A673 (cell line): Measurements from ENCODE around the gene OR6K2. TPM values are rescaled to one million over a fixed set of nuclear protein-coding genes. Genes with fewer than 3 reads are reported as not detected.

Source experiments
- BruUV-seq: library from RNA; stranded (reverse); fragments of 400-500 nt; replicated peaks from 2 replicates; lab custom pipeline; 2021; lab: Mats Ljungman, UMichigan
- CTCF ChIA-PET: fragments of 300-600 bp; sonication (Branson Sonifier 250); formaldehyde crosslinking; loops from one replicate; lab custom pipeline; 2022; ENCODE audit warnings: antibody characterized with exemption; lab: Charles Lee
- POLR2A ChIA-PET: fragments of 300-600 bp; sonication (Branson Sonifier 250); formaldehyde crosslinking; loops from one replicate; lab custom pipeline; 2022; ENCODE audit warnings: antibody characterized with exemption; ENCODE audit not compliant: low non-redundant PET; lab: Charles Lee
- DNase-seq: peaks from one replicate; pipeline ENCODE4 v3.0.0-alpha.2; 2015; ENCODE audit warnings: low spot score
- H3K27ac ChIP-seq: fragments of 200-600 bp; sonication (generic); 2 replicates; pipeline ENCODE4 v1.5.1; 2016; ENCODE audit warnings: mixed run types, low read depth, mild to moderate bottlenecking, mixed read lengths, antibody characterized with exemption, low read length; ENCODE audit not compliant: poor library complexity, severe bottlenecking
- H3K27me3 ChIP-seq: fragments of 200-600 bp; sonication (generic); replicated peaks from 2 replicates; pipeline ENCODE4 v1.6.1; 2017; ENCODE audit warnings: mixed run types, low read depth, mild to moderate bottlenecking, mixed read lengths, antibody characterized with exemption, low read length; ENCODE audit not compliant: insufficient read depth, poor library complexity
- H3K36me3 ChIP-seq: fragments of 200-600 bp; sonication (generic); 2 replicates; pipeline ENCODE4 v1.6.1; 2016; ENCODE audit warnings: mixed run types, mild to moderate bottlenecking, mixed read lengths, antibody characterized with exemption, low read length; ENCODE audit not compliant: insufficient read depth, poor library complexity, severe bottlenecking
- H3K4me1 ChIP-seq: fragments of 200-600 bp; sonication (generic); 2 replicates; pipeline ENCODE4 v1.6.1; 2017; ENCODE audit warnings: mixed run types, mild to moderate bottlenecking, mixed read lengths, antibody characterized with exemption, low read length; ENCODE audit not compliant: insufficient read depth, poor library complexity, severe bottlenecking
- H3K4me3 ChIP-seq: fragments of 200-600 bp; sonication (generic); 2 replicates; pipeline ENCODE4 v1.5.1; 2016; ENCODE audit warnings: low read depth, mixed run types, mild to moderate bottlenecking, mixed read lengths, low read length; ENCODE audit not compliant: poor library complexity, severe bottlenecking
- H3K9me3 ChIP-seq: fragments of 200-600 bp; sonication (generic); 2 replicates; pipeline ENCODE4 v1.6.1; 2016; ENCODE audit warnings: mixed run types, low read depth, mild to moderate bottlenecking, mixed read lengths, antibody characterized with exemption, low read length; ENCODE audit not compliant: poor library complexity, severe bottlenecking
- EZH2 ChIP-seq: fragments of 200-600 bp; sonication (generic); IDR thresholded peaks from 2 replicates; pipeline ENCODE4 v1.6.1; 2017; ENCODE audit warnings: borderline replicate concordance, low read depth, mild to moderate bottlenecking, mixed read lengths, antibody characterized with exemption, low read length; ENCODE audit not compliant: poor library complexity, severe bottlenecking
- intact Hi-C: fragments of 100-400 bp; cut with micrococcal nuclease; formaldehyde crosslinking; loops from one replicate; pipeline ENCODE4 v1.10.0; 2022; ENCODE audit not compliant: unreplicated experiment
- total RNA-seq: library from RNA; stranded (reverse); gene quantifications from 2 replicates; pipeline ENCODE4 v1.2.3, GENCODE V29; 2021
- TF ChIP-seq, protein P1 (sequence below): fragments of 300-800, 200-600 bp; sonication (generic); conservative IDR thresholded peaks from 2 replicates; pipeline ENCODE4 v1.5.1; 2017; ENCODE audit warnings: low read depth, mild to moderate bottlenecking, antibody characterized with exemption, low read length, moderate library complexity, mixed read lengths

The OR6K2 gene
- total RNA-seq, 1 experiment from 2014 or later = not detected

DNA sequence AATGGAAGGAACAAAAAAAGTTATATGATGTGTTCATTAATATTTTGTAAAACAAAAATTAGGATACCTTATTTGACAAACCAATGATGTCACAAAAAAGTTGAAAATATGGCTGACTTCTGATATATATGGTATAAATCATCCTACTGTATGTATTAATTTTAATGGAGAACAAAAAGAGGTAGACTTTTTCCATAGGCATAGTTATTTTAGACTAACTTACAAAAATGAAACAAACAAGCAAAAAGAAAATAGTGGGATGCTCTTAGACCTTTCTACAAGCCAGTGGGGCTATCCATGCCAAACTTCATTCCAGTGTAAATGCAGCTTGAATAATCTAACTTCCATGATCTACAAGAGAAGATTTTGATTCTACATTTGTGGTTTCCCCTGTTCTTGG lies 13.4 kb downstream of the OR6K2 start:
- Histone ChIP-seq H3K27ac (no peak overlapping the region), H3K4me1 (no peaks in the 10 kb centered on the region), H3K36me3 (no peaks in the 10 kb centered on the region), H3K27me3 (peaks cover 22% of the 10 kb centered on the region), H3K9me3 (no peaks in the 10 kb centered on the region), H3K4me3 (no peak overlapping the region)
- BruUV-seq = no TSS peak
- no peak for DNase-seq
- POLR2A ChIA-PET = no interaction called here
- intact Hi-C loops = no loop called here
- CTCF ChIA-PET = no interaction called here
- TF ChIP-seq, protein P1, sequence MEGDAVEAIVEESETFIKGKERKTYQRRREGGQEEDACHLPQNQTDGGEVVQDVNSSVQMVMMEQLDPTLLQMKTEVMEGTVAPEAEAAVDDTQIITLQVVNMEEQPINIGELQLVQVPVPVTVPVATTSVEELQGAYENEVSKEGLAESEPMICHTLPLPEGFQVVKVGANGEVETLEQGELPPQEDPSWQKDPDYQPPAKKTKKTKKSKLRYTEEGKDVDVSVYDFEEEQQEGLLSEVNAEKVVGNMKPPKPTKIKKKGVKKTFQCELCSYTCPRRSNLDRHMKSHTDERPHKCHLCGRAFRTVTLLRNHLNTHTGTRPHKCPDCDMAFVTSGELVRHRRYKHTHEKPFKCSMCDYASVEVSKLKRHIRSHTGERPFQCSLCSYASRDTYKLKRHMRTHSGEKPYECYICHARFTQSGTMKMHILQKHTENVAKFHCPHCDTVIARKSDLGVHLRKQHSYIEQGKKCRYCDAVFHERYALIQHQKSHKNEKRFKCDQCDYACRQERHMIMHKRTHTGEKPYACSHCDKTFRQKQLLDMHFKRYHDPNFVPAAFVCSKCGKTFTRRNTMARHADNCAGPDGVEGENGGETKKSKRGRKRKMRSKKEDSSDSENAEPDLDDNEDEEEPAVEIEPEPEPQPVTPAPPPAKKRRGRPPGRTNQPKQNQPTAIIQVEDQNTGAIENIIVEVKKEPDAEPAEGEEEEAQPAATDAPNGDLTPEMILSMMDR = no peak
- no peak for TF ChIP-seq EZH2

DNA sequence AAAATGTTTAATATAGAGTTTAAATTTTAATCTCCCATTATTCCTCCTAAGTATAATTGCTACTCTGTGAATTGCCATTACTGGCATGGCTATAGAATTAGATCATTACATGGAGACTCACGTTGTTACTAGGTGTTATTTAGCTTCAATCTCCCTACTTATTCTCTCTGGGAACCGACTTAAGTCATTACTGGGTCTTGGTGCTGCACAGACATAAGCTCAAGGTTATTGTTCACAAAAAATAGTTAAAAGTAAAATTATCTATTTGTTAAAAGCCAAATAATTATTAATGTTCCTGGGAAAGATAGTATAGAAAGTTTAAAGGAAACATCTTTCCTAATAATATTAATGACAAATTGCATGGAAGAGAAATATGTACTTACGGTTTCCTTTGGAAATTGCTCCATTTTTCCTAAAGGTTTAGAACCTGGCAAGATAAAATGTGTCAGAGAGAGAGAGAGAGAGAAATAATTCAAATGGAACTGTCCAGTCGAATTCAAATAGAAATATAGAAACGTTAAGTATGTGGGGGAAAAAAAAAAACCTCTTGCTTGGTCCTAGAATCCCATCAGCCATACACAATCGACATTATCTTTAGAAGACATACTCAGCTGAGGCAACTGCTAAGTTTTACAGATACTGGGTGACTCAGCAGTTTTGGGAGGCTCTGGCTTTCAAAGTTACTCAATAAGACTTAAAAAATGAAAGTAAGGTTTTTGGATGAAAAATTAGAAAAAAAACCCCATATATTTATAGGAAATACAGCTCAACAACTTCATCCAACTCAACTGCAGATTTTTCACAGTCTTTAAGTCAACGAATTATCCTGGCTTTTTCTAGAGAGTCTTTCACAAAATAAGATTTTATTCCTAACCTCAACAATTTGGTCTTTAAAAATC lies 14.1 kb downstream of the OR6K2 start, which contains the start of gene SPTA1:
SPTA1 (minus strand) TSS at position 605 of the 899 bp plus-strand sequence; CDS start at position 407, 198 bp downstream.
- no peak within 1 kb of the TSS for H3K27ac ChIP-seq
- intact Hi-C loops = no loop called here
- DNase-seq = no peak
- POLR2A ChIA-PET = no interaction called here
- H3K36me3 ChIP-seq = no peaks in the 10 kb centered on the region
- no peaks in the 10 kb centered on the region for H3K9me3 ChIP-seq
- peaks cover 22% of the 10 kb centered on the region for H3K27me3 ChIP-seq
- no peak within 1 kb of the TSS for H3K4me3 ChIP-seq
- no peak for TF ChIP-seq EZH2
- TF ChIP-seq, protein P1 = no peak
- CTCF ChIA-PET = no interaction called here
- no peaks in the 10 kb centered on the region for H3K4me1 ChIP-seq
- no TSS peak for BruUV-seq

DNA sequence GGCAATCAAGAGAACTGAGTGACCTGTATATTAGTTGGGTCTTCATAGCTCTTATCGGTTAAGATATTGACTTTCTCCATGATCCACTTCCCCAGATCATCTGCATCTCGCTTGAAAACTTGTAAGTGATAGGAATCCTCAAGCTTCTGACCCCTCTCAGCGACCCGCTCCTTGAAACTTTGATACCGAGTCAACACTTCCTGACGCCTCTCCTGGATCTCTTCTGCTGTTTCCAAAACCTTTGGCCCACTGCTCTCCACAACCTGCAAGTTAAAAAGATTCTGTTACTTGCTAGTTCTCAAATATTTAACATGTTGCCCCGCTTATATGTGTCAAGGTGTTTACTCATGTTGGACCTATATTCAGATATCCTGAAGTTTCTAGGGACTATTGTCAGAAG lies 15.4 kb downstream of the OR6K2 start:
- CTCF ChIA-PET = no interaction called here
- TF ChIP-seq, protein P1 = no peak
- Histone ChIP-seq H3K27ac (no peak overlapping the region), H3K27me3 (peaks cover 25% of the 10 kb centered on the region), H3K4me1 (no peaks in the 10 kb centered on the region), H3K9me3 (no peaks in the 10 kb centered on the region), H3K4me3 (no peak overlapping the region), H3K36me3 (no peaks in the 10 kb centered on the region)
- POLR2A ChIA-PET = no interaction called here
- no TSS peak for BruUV-seq
- intact Hi-C loops = no loop called here
- DNase-seq = no peak
